ENCODE data around the gene CAVIN4. TPM values are rescaled to one million over a fixed set of nuclear protein-coding genes. Genes with fewer than 3 reads are reported as not detected.

The CAVIN4 gene
- total and polyA plus RNA-seq, 9 of the 15 experiments (the other 6 are each of a cell fraction or from before 2014, with no cell fraction given), result 0.06 to 0.29 (median 0.18) TPM

DNA sequence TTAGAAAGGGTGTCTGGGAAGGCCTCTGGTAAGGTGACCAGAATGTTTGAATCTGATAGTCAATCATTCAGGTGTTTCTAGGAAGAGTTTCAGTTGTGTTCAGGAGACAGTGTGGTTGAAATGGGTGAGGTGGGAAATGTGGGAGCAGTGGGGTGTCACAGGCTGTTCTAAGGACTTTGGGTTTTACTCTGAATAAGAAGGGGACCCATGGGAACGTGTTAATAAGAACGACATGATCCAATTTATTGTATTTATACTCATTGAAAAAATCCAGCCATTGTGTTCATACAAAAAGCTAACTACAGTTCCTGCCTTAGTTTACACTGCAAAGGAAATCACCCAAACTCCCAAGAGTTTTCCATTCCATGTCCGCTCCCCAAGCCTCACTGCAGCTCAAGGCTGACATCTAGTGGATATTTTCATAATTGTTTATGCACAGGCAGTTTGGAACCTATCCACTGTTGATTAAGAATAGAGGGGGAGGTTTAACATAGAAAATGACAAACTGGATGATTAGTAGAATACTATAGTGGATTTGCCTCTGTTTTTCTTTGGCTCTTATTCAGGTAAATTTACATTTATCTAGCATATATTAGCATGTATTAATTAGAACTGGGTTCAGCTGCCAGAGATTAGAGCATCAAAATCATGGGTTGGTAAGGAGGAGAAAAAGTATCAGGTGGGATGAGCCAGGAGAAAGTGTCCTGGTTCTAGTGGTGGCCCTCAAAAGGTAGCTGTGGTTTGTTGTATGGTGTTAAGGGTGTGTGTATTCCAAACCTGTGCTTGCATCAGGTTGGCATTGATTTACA lies 17.7 kb downstream of the CAVIN4 start:
- FAIRE-seq, result peak; percentile 90
- no peak overlapping the region for H3K4me3 ChIP-seq
- no peak overlapping the region for H3K9ac ChIP-seq (ENCODE audit: insufficient read depth in 1 of 2, low read depth in 2 of 2, low read length in 2 of 2)
- no TSS peak for BruUV-seq (replicated peaks)
- no peak overlapping the region for H3K27ac ChIP-seq (ENCODE audit: extremely low read depth, low read depth, low read length)
- H3K36me3 ChIP-seq (ENCODE audit: control insufficient read depth, insufficient read depth, low read length), result no peaks in the 10 kb centered on the region
- ChIA-PET POLR2A (interaction anchor here (1.0 kb wide), 1 partner anchor 244 kb away, joined by 3 read pairs; no protein-coding TSS in a partner anchor), CTCF (ENCODE audit: low intra/inter-chr PET ratio) (interaction anchor here (0.8 to 1.6 kb wide), 5 partner anchors 12 to 935 kb away, joined by 3 to 11 read pairs (median 3); no protein-coding TSS in a partner anchor)
- WGBS (ENCODE audit: insufficient coverage, low coverage, missing lambda C conversion rate), result 10% methylated on average over 3 of the region's 3 CpGs
- H3K9me1 ChIP-seq (ENCODE audit: control insufficient read depth, insufficient read depth, low read length), result no peaks in the 10 kb centered on the region
- no peaks in the 10 kb centered on the region for H3K79me2 ChIP-seq (ENCODE audit: control insufficient read depth, insufficient read depth, low read length)
- no peaks in the 10 kb centered on the region for H3K9me3 ChIP-seq (replicated peaks; ENCODE audit: control insufficient read depth, insufficient read depth, low read depth, low read length)
- peaks cover 2 to 6% of the 10 kb centered on the region in 2 experiments; a peak in 3 of 5 replicates for H3K4me1 ChIP-seq (replicated peaks in 1 of 2; ENCODE audit: control insufficient read depth in 2 of 2, insufficient read depth in 2 of 2, low read length in 2 of 2)
- ATAC-seq, result peak; percentile 77
- no peak overlapping the region for H3K4me2 ChIP-seq (ENCODE audit: insufficient read depth, low read length)
- in situ Hi-C loops (cut with MboI) (loop anchor here (25.0 kb wide), 2 partner anchors 258 to 558 kb away; no protein-coding TSS in a partner anchor), intact Hi-C loops (cut with micrococcal nuclease) (loop anchor here (1.0 to 10.0 kb wide), 9 partner anchors 90 to 1413 kb away; partner anchors contain the start of gene MSANTD3)
- H4K20me1 ChIP-seq (replicated peaks; ENCODE audit: control insufficient read depth, insufficient read depth, low read length), result no peaks in the 10 kb centered on the region
- DNase-seq (ENCODE audit: extremely low read depth in 1 of 4, low spot score in 3 of 4), result peak; percentile 52 to 74 (median 58)
- H2AFZ ChIP-seq (ENCODE audit: low read depth, low read length), result peak overlapping the region; percentile 0; the same call in 1 of the 2 replicates
- peaks cover 0 to 5% of the 10 kb centered on the region in 2 experiments; a peak in 1 of 5 replicates for H3K27me3 ChIP-seq (ENCODE audit: control insufficient read depth in 2 of 2, insufficient read depth in 2 of 2, low read length in 2 of 2)
- TF ChIP-seq CC2D1A (IDR thresholded peaks at IDR 0.05) (peak; percentile 43; the same call in 1 of the 2 replicates), EP400 (IDR thresholded peaks at IDR 0.05) (no peak), PTTG1 (tag; IDR thresholded peaks at IDR 0.05; ENCODE audit: low read depth) (no peak), STAT5B (CRISPR knock-in tag; IDR thresholded peaks at IDR 0.05) (no peak), HCFC1 (IDR thresholded peaks at IDR 0.05; ENCODE audit: low read depth, low read length) (no peak), NFE2L1 (tag; IDR thresholded peaks at IDR 0.05; ENCODE audit: borderline replicate concordance, low read depth) (no peak), RAD21 (CRISPR knock-in tag; conservative IDR thresholded peaks at IDR 0.05 in 1 of 2, IDR thresholded peaks at IDR 0.05 in 1 of 2) (peak; percentile 97), ETV1 (tag; conservative IDR thresholded peaks at IDR 0.05; ENCODE audit: low read depth) (peak; percentile 51; the same call in 1 of the 2 replicates)
- TF ChIP-seq, protein P1, sequence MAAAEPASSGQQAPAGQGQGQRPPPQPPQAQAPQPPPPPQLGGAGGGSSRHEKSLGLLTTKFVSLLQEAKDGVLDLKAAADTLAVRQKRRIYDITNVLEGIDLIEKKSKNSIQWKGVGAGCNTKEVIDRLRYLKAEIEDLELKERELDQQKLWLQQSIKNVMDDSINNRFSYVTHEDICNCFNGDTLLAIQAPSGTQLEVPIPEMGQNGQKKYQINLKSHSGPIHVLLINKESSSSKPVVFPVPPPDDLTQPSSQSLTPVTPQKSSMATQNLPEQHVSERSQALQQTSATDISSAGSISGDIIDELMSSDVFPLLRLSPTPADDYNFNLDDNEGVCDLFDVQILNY (CRISPR knock-in tag; IDR thresholded peaks at IDR 0.05), result no peak
- TF ChIP-seq, protein P2, sequence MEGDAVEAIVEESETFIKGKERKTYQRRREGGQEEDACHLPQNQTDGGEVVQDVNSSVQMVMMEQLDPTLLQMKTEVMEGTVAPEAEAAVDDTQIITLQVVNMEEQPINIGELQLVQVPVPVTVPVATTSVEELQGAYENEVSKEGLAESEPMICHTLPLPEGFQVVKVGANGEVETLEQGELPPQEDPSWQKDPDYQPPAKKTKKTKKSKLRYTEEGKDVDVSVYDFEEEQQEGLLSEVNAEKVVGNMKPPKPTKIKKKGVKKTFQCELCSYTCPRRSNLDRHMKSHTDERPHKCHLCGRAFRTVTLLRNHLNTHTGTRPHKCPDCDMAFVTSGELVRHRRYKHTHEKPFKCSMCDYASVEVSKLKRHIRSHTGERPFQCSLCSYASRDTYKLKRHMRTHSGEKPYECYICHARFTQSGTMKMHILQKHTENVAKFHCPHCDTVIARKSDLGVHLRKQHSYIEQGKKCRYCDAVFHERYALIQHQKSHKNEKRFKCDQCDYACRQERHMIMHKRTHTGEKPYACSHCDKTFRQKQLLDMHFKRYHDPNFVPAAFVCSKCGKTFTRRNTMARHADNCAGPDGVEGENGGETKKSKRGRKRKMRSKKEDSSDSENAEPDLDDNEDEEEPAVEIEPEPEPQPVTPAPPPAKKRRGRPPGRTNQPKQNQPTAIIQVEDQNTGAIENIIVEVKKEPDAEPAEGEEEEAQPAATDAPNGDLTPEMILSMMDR (IDR thresholded peaks at IDR 0.05 in 2 of 3, conservative IDR thresholded peaks at IDR 0.05 in 1 of 3; ENCODE audit: insufficient read depth in 2 of 3, low read depth in 1 of 3, low read length in 3 of 3), result peak; percentile 65 to 87 (median 71)
- TF ChIP-seq, protein P3, sequence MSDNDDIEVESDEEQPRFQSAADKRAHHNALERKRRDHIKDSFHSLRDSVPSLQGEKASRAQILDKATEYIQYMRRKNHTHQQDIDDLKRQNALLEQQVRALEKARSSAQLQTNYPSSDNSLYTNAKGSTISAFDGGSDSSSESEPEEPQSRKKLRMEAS (CRISPR knock-in tag; IDR thresholded peaks at IDR 0.05), result no peak
- TF ChIP-seq, protein P4, sequence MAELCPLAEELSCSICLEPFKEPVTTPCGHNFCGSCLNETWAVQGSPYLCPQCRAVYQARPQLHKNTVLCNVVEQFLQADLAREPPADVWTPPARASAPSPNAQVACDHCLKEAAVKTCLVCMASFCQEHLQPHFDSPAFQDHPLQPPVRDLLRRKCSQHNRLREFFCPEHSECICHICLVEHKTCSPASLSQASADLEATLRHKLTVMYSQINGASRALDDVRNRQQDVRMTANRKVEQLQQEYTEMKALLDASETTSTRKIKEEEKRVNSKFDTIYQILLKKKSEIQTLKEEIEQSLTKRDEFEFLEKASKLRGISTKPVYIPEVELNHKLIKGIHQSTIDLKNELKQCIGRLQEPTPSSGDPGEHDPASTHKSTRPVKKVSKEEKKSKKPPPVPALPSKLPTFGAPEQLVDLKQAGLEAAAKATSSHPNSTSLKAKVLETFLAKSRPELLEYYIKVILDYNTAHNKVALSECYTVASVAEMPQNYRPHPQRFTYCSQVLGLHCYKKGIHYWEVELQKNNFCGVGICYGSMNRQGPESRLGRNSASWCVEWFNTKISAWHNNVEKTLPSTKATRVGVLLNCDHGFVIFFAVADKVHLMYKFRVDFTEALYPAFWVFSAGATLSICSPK (IDR thresholded peaks at IDR 0.05; ENCODE audit: borderline replicate concordance), result no peak
